ENCODE data around the gene AXL. TPM values are rescaled to one million over a fixed set of nuclear protein-coding genes. Genes with fewer than 3 reads are reported as not detected.
A peak's percentile ranks its signal among the peaks of the same experiment; 100 is the strongest.

AXL gene
- total and polyA plus RNA-seq, 11 donors: 5.0 to 62.5 (median 13.2) TPM

DNA sequence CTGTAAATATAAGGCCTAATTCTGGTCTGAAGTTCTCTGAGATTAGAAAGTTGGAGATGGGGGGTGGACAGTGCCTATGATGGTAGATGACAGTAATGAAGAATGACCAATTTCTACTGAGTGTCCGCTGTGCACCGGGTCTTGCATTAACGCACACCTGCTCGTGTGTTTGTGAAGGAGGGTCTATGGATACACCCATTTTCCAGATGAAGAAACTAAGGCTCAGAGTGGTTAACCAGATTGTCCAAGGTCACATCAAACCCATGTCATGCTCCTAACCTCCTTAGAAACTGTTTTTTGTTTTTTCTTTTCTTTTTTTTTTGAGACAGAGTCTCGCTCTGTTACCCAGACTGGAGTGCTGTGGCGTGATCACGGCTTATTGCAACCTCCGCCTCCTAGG is 13.7 kb downstream of the AXL start:
- Histone ChIP-seq H3K36me3 (peaks cover 0 to 63% (median 3%) of the 10 kb centered on the region in 9 donors), H3K9me3 (no peaks in the 10 kb centered on the region)
- intact Hi-C loops (cut with DNase I): no loop called here

DNA sequence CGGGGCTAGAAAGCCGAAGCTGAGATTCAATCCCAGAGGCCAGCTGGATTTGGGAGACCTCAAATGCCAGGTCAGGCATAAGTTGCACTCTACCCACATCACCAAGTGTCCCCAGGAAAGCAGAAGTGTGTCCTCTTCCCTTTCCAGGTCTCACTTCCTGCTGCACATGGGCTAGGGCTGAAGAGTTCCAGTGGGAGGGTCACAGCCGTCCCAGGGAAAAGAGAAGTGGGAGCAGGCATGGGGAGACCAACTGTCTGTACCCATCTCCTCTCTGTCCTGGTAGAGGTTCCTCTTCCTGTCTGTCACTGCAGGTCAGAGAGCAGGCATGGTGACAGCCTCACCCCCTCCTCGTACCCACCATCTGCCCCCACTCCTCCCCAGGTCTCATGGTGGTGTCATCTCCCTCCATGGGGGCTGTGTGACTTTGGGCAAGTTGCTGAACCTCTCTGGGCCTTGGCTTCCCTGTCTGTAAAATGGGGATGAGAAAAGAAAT is 14.8 kb downstream of the AXL start:
- peak; percentile 34 to 80 (median 69) for ATAC-seq
- peak in 3 of 5 donors; percentile 39 to 50 (median 46) for DNase-seq
- Histone ChIP-seq H3K36me3 (peaks cover 0 to 74% (median 3%) of the 10 kb centered on the region in 9 donors), H3K9me3 (no peaks in the 10 kb centered on the region), H3K27ac (peak overlapping the region in 1 of 12 donors; percentile 75), H3K4me3 (no peak overlapping the region), H3K4me1 (peaks cover 0 to 11% (median 0%) of the 10 kb centered on the region in 12 donors), H3K27me3 (peaks cover 0 to 7% (median 0%) of the 10 kb centered on the region in 9 donors)
- 64 to 82% (median 78%) methylated on average over 4 of the region's 4 CpGs for WGBS, 4 donors
- TF ChIP-seq POLR2A (IDR thresholded peaks at IDR 0.05): no peak
- TF ChIP-seq, protein P1, sequence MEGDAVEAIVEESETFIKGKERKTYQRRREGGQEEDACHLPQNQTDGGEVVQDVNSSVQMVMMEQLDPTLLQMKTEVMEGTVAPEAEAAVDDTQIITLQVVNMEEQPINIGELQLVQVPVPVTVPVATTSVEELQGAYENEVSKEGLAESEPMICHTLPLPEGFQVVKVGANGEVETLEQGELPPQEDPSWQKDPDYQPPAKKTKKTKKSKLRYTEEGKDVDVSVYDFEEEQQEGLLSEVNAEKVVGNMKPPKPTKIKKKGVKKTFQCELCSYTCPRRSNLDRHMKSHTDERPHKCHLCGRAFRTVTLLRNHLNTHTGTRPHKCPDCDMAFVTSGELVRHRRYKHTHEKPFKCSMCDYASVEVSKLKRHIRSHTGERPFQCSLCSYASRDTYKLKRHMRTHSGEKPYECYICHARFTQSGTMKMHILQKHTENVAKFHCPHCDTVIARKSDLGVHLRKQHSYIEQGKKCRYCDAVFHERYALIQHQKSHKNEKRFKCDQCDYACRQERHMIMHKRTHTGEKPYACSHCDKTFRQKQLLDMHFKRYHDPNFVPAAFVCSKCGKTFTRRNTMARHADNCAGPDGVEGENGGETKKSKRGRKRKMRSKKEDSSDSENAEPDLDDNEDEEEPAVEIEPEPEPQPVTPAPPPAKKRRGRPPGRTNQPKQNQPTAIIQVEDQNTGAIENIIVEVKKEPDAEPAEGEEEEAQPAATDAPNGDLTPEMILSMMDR (IDR thresholded peaks at IDR 0.05): no peak
- intact Hi-C loops (cut with DNase I): no loop called here

More for the DNA sequence above, 13.7 kb downstream of the AXL start:
- 85 to 99% (median 96%) methylated on average over 8 of the region's 8 CpGs for WGBS, 4 donors
- peaks cover 0 to 7% (median 0%) of the 10 kb centered on the region in 9 donors for H3K27me3 ChIP-seq
- no peak overlapping the region for H3K4me3 ChIP-seq
- peak overlapping the region in 1 of 12 donors; percentile 75 for H3K27ac ChIP-seq
- ATAC-seq (no peak), DNase-seq (no peak)
- peaks cover 0 to 11% (median 0%) of the 10 kb centered on the region in 12 donors for H3K4me1 ChIP-seq
- TF ChIP-seq POLR2A (IDR thresholded peaks at IDR 0.05): no peak
- TF ChIP-seq, protein P1 (IDR thresholded peaks at IDR 0.05): no peak

- no peak for ATAC-seq
- Histone ChIP-seq H3K27ac (peak overlapping the region in 1 of 12 donors; percentile 75), H3K36me3 (peaks cover 0 to 83% (median 7%) of the 10 kb centered on the region in 9 donors), H3K4me3 (no peak overlapping the region), H3K27me3 (peaks cover 0 to under 1% (median 0%) of the 10 kb centered on the region in 9 donors), H3K9me3 (no peaks in the 10 kb centered on the region), H3K4me1 (peaks cover 0 to 11% (median 0%) of the 10 kb centered on the region in 12 donors)
- TF ChIP-seq, protein P1 (IDR thresholded peaks at IDR 0.05): no peak
- no peak for TF ChIP-seq POLR2A (IDR thresholded peaks at IDR 0.05)
- DNase-seq: peak in 1 of 5 donors; percentile 33
- 82 to 87% (median 83%) methylated on average over 8 of the region's 8 CpGs for whole genome bisulfite sequencing, 4 donors
- intact Hi-C loops (cut with DNase I): no loop called here
Measured at GRCh38 chr19:41234512-41235168, 15.6 kb downstream of the AXL start.

DNA sequence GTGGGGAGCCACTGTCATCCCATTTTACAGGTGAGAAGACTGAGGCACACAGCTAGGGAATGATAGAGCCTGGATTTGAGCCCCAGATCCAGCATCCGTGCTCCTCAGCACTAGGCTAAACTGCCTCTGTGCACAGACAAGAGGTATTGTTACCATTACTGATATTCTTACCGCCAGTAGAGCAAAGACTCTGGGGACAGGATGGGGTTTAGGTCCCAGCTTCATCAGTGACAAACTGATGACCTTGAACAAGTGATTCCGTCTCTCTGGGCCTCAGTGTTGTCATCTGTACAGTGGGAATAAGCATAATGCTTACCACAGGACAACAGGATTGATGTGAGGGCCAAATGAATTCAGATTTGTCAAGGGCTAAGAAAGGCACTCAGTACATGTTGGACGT is 16.5 kb downstream of the AXL start:
- no peaks in the 10 kb centered on the region for H3K9me3 ChIP-seq
- H3K36me3 ChIP-seq: peaks cover 0 to 88% (median 7%) of the 10 kb centered on the region in 9 donors
- no peak overlapping the region for H3K27ac ChIP-seq
- no peaks in the 10 kb centered on the region for H3K27me3 ChIP-seq
- 82 to 85% (median 82%) methylated on average over 4 of the region's 4 CpGs for WGBS, 4 donors
- DNase-seq (peak in 1 of 5 donors; percentile 3), ATAC-seq (no peak)
- intact Hi-C loops (cut with DNase I): no loop called here
- no peak for TF ChIP-seq POLR2A (IDR thresholded peaks at IDR 0.05)
- TF ChIP-seq, protein P1 (IDR thresholded peaks at IDR 0.05): no peak
- H3K4me1 ChIP-seq: peaks cover 0 to 11% (median 0%) of the 10 kb centered on the region in 12 donors
- no peak overlapping the region for H3K4me3 ChIP-seq
